Activated CD4-positive, alpha-beta T cell treated with anti-CD3 and anti-CD28 coated beads for 24 hours (primary cell): ENCODE results near the gene KRTAP4-9.
"Not testable (repeated sequence)": the region's sequence is repeated elsewhere in the genome, so short reads cannot be mapped to it uniquely, and the experiment has no call there.

ENCODE experiments used
- DNase-seq, 2 donors: peaks; one replicate each; pipeline ENCODE4 v3.0.0-alpha.2; 2020; ENCODE audit warnings: low read depth in 2 of 2

The KRTAP4-9 gene

GRCh38 chr17:41098042-41098441 lies 7.1 kb upstream of the KRTAP4-9 start, which contains the start of gene KRTAP4-8:
KRTAP4-8 (minus strand) TSS chr17:41098142; CDS start chr17:41098084, 58 bp downstream.
- DNase-seq: no peak

GRCh38 chr17:41098481-41098880 lies 6.7 kb upstream of the KRTAP4-9 start:
- no peak for DNase-seq

GRCh38 chr17:41099682-41100480 lies 5.3 kb upstream of the KRTAP4-9 start:
- not testable (repeated sequence) for DNase-seq

DNA sequence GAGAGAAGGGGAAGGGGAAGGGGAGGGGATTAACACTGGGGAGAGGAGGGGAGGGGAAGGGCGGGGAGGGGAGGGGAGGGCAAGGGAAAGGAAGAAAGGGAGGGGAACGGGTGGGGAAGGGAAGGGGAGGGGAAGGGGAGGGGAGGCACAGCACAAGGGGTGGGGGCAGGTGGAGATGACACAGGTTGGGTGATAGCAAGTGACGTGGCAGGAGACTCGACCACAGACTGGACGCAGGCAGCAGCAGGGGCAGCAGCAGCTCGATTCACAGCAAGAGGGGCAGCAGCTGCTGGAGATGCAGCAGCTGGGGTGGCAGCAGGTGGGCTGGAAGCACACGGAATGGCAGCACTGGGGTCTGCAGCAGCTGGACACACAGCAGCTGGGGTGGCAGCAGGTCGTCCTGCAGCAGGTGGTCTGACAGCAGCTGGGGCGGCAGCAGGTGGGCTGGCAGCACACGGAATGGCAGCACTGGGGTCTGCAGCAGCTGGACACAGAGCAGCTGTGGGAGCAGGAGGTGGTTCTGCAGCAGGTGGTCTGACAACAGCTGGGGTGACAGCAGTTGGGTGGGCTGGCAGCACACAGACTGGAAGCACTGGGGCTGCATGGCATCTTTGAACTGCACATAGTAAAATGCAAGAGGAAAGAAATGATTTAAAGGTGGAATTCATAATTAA lies 3.5 kb upstream of the KRTAP4-9 start, which contains the start of gene KRTAP4-16:
Gene KRTAP4-16 (minus strand): TSS at position 624 of the 674 bp plus-strand sequence. CDS start 0 bp downstream, at position 624.
- DNase-seq: no peak

GRCh38 chr17:41103896-41104295 lies 1.3 kb upstream of the KRTAP4-9 start:
- DNase-seq: no peak

- not testable (repeated sequence) for DNase-seq
Observed at GRCh38 chr17:41104386-41105038, 677 bp upstream of the KRTAP4-9 start.

- no peak for DNase-seq
Observed at GRCh38 chr17:41107941-41108450, 2.8 kb downstream of the KRTAP4-9 start.

GRCh38 chr17:41108728-41109386 lies 3.7 kb downstream of the KRTAP4-9 start:
- not testable (repeated sequence) for DNase-seq

DNA sequence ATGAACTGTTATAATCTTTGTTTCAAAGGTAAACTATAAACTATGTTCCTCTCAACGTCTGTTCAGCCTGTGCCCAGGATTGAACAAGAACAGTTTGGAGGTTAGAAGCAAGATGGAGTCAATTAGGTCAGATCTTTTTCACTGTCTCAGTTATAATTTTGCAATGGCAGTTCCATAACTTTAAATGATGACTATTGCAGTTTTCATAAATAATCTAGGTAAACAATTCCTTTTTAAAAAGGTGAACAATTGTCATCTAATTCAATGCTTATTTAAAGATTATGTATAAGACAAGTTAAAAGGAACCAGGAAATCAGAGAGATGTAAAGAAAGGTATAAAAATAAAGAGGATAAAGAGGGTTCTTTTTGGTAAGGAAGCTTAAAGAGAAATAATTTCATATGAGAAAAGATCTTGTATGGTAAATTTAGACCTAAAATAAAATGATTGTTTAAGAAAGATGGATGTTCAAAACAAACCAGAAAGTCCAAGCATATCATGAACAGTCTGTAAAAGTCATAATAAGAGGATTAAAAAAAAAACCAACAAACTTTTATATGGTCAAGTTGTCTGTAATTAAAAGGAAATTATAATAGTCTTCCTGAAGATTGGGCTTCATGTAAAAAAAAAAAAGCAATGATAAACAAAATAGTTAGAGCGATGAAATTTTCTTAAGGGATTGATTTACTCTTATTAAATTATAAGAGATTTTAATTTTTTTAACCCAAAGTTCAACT lies 6.1 kb downstream of the KRTAP4-9 start:
- DNase-seq: no peak

DNA sequence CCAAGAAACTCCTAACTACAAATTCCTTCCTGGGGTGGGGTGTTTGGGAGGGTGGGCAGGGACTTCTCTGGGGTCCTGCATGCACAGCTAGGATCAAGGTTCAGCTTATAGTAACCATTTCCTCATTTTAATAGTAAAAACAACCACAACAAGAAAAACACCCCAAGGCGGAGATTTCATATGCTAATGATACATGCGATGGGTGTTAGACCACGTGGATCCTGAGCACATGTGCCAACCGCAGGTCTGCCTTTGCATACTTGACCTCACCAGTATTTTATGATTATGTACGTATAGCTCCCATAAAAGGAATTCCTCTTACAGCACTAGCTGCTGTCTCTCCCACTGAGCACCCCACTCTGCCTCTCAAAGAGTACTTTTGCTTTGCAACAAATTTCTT lies 11.1 kb downstream of the KRTAP4-9 start:
- DNase-seq: no peak

- not testable (repeated sequence) for DNase-seq
Observed at GRCh38 chr17:41117846-41118386, 12.7 kb downstream of the KRTAP4-9 start, which contains the start of gene KRTAP4-11. KRTAP4-11 (minus strand) TSS chr17:41118373; CDS start chr17:41118315, 58 bp downstream.

GRCh38 chr17:41118721-41119120 lies 13.5 kb downstream of the KRTAP4-9 start:
- no peak for DNase-seq

- DNase-seq: not testable (repeated sequence)
Observed at GRCh38 chr17:41119696-41120690, 14.8 kb downstream of the KRTAP4-9 start.

GRCh38 chr17:41121742-41122141 lies 16.6 kb downstream of the KRTAP4-9 start:
- no peak for DNase-seq

DNA sequence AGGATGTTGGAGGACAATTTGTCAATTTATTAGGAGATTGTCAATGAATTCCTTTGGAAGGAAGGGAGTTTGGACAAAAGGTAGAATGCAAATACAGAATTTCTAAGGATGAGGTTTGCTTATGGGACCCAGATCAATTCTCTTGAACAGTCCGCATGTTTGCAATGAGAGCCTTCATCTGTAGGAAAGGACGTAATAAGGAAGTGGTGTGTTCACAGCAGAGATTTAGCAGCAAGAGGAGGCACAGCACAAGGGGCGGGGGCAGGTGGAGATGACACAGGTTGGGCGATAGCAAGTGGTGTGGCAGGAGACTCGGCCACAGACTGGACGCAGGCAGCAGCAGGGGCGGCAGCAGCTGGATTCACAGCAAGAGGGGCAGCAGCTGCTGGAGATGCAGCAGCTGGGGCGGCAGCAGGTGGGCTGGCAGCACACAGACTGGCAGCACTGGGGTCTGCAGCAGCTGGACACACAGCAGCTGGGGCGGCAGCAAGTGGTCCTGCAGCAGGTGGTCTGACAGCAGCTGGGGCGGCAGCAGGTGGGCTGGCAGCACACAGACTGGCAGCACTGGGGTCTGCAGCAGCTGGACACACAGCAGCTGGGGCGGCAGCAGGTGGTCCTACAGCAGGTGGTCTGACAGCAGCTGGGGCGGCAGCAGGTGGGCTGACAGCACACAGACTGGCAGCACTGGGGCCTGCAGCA lies 18.3 kb downstream of the KRTAP4-9 start:
- DNase-seq: not testable (repeated sequence)

DNA sequence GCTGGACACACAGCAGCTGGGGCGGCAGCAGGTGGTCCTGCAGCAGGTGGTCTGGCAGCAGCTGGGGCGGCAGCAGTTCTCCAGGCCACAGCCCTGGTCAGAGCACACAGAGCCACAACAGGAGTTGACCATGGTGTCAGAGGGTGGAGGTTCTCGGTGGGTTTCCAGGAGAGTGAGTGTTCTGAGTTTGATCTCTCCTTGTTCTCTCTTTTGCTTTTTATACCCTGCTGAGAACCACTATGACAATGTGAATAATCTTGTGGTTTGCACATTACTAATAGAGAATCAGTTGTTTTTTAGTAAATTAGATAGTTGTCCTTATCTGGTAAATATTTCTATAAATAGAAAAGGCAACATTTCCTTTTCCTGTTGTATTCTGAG lies 18.8 kb downstream of the KRTAP4-9 start, which contains the start of gene KRTAP4-12:
Gene KRTAP4-12 (minus strand): TSS at position 192 of the 381 bp plus-strand sequence. CDS start 60 bp downstream, at position 132.
- DNase-seq: not testable (repeated sequence)

GRCh38 chr17:41125064-41125463 lies 19.9 kb downstream of the KRTAP4-9 start:
- DNase-seq: no peak

DNA sequence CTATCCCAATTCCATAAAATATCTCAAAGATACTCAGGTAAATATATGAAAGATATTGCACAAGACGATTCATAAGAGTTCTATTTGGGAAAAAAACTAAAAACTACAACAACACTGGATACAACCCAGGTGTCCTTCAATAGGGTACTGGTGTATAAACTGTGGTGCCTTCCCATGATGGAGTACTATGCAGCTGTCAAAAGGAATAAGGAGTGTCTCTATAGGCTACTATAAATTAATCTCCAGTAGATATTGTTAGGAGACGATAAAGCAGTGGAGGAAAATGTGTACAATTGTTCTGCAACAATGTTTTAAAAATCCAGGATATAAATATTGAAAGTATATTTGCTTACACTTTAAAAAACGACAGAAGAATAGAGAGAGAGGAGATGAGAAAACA lies 21.2 kb downstream of the KRTAP4-9 start:
- DNase-seq: no peak
